Astrocyte (in vitro differentiated cells and primary cell): Measurements from ENCODE around the gene LRCH1. TPM values are rescaled to one million over a fixed set of nuclear protein-coding genes. Genes with fewer than 3 reads are reported as not detected.

Source experiments
- DNase-seq: peaks from one replicate; pipeline ENCODE4 v3.0.0-alpha.2; 2010; ENCODE audit warnings: low read depth
- FAIRE-seq: peaks from 2 replicates; lab custom pipeline; 2011; peaks lifted over from hg19 to GRCh38; lab: Jason Lieb, UNC
- H2AFZ ChIP-seq: 2 replicates; pipeline ENCODE4 v1.6.0; 2012; ENCODE audit warnings: low read depth, low read length, inconsistent platforms
- H3K27ac ChIP-seq: 2 replicates; pipeline ENCODE4 v1.5.1; 2011; ENCODE audit warnings: low read depth, low read length, inconsistent platforms
- H3K27me3 ChIP-seq: 2 replicates; pipeline ENCODE4 v1.6.0; 2011; ENCODE audit warnings: low read length, inconsistent platforms; ENCODE audit not compliant: insufficient read depth
- H3K36me3 ChIP-seq: 2 replicates; pipeline ENCODE4 v1.5.1; 2011; ENCODE audit warnings: low read length, inconsistent platforms; ENCODE audit not compliant: insufficient read depth
- H3K4me1 ChIP-seq: 2 replicates; pipeline ENCODE4 v1.5.1; 2011; ENCODE audit warnings: low read length, inconsistent platforms; ENCODE audit not compliant: insufficient read depth
- H3K4me2 ChIP-seq: 2 replicates; pipeline ENCODE4 v1.6.0; 2012; ENCODE audit warnings: low read length, inconsistent platforms
- H3K4me3 ChIP-seq: 2 replicates; pipeline ENCODE4 v1.5.1; 2011; ENCODE audit warnings: low read depth, mild to moderate bottlenecking, low read length, inconsistent platforms; ENCODE audit not compliant: insufficient read depth
- H3K79me2 ChIP-seq: 2 replicates; pipeline ENCODE4 v1.6.0; 2012; ENCODE audit warnings: mild to moderate bottlenecking, low read length, inconsistent platforms; ENCODE audit not compliant: insufficient read depth
- H3K9ac ChIP-seq: 2 replicates; pipeline ENCODE4 v1.6.0; 2012; ENCODE audit warnings: mild to moderate bottlenecking, low read length, inconsistent platforms
- H3K9me3 ChIP-seq: 2 replicates; pipeline ENCODE4 v1.5.1; 2012; ENCODE audit warnings: low read depth, mild to moderate bottlenecking, low read length, inconsistent platforms; ENCODE audit not compliant: insufficient read depth
- H4K20me1 ChIP-seq: 2 replicates; pipeline ENCODE4 v1.6.0; 2012; ENCODE audit warnings: low read length, inconsistent platforms; ENCODE audit not compliant: insufficient read depth
- H3K27ac Mint-ChIP-seq: one replicate; pipeline ENCODE4 v1.8.0; 2021; ENCODE audit warnings: mild to moderate bottlenecking, mixed read lengths; ENCODE audit not compliant: unreplicated experiment
- H3K27me3 Mint-ChIP-seq: one replicate; pipeline ENCODE4 v1.8.0; 2021; ENCODE audit warnings: low read depth, mixed read lengths; ENCODE audit not compliant: unreplicated experiment
- H3K36me3 Mint-ChIP-seq: one replicate; pipeline ENCODE4 v1.8.0; 2021; ENCODE audit warnings: low read depth, mixed read lengths; ENCODE audit not compliant: unreplicated experiment
- H3K4me1 Mint-ChIP-seq: one replicate; pipeline ENCODE4 v1.8.0; 2021; ENCODE audit warnings: low read depth, mixed read lengths; ENCODE audit not compliant: unreplicated experiment
- H3K4me3 Mint-ChIP-seq: one replicate; pipeline ENCODE4 v1.8.0; 2021; ENCODE audit warnings: mild to moderate bottlenecking, moderate library complexity, mixed read lengths; ENCODE audit not compliant: unreplicated experiment
- H3K9me3 Mint-ChIP-seq: one replicate; pipeline ENCODE4 v1.8.0; 2021; ENCODE audit warnings: mild to moderate bottlenecking, mixed read lengths; ENCODE audit not compliant: unreplicated experiment
- EZH2 ChIP-seq: IDR thresholded peaks from 2 replicates; pipeline ENCODE4 v1.6.1; 2012; ENCODE audit warnings: mild to moderate bottlenecking, low read length, inconsistent platforms; ENCODE audit not compliant: insufficient read depth
- total RNA-seq: library from RNA; stranded (reverse); gene quantifications from 2 replicates; pipeline ENCODE4 v1.2.1, GENCODE V29; 2021
- TF ChIP-seq, protein P1 (sequence below): IDR thresholded peaks from 2 replicates; pipeline ENCODE4 v1.5.1; 2011; ENCODE audit warnings: low read depth, mild to moderate bottlenecking, inconsistent platforms, low read length, moderate library complexity; ENCODE audit not compliant: insufficient read depth

Gene LRCH1
- total RNA-seq, 1 donor from 2014 or later, result 17.7 TPM

DNA sequence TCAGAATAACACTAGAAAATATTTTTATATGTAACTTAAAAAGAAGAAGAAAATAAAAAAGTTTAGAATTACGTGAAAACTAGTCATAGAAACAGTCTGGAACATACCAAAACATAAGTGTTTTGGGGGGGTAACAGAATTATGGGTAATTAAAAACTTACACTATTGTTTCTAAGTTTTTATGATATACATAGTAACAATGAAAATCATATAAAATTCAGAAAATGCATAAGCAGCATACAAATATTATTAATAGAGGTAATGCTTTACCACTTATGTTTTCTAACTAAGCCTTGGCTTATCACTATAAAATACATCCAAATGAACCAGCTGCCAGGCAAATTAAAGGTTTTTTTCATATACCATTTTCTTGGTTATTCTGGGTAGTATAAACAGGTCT lies 229.1 kb downstream of the LRCH1 start:
- H3K27me3 ChIP-seq, result no peaks in the 10 kb centered on the region
- no peak overlapping the region for H3K4me2 ChIP-seq
- Mint-ChIP-seq H3K36me3 (no peaks in the 10 kb centered on the region), H3K4me1 (peaks cover 3% of the 10 kb centered on the region), H3K4me3 (no peak overlapping the region), H3K27me3 (no peaks in the 10 kb centered on the region), H3K27ac (no peak overlapping the region), H3K9me3 (no peaks in the 10 kb centered on the region)
- H3K79me2 ChIP-seq, result peaks cover 2% of the 10 kb centered on the region
- no peak overlapping the region for H3K4me3 ChIP-seq
- no peak for FAIRE-seq
- H3K9ac ChIP-seq, result no peak overlapping the region
- H3K4me1 ChIP-seq, result no peaks in the 10 kb centered on the region
- H3K27ac ChIP-seq, result no peak overlapping the region
- no peak for DNase-seq
- peaks cover 3% of the 10 kb centered on the region for H4K20me1 ChIP-seq
- TF ChIP-seq EZH2, result no peak
- TF ChIP-seq, protein P1, sequence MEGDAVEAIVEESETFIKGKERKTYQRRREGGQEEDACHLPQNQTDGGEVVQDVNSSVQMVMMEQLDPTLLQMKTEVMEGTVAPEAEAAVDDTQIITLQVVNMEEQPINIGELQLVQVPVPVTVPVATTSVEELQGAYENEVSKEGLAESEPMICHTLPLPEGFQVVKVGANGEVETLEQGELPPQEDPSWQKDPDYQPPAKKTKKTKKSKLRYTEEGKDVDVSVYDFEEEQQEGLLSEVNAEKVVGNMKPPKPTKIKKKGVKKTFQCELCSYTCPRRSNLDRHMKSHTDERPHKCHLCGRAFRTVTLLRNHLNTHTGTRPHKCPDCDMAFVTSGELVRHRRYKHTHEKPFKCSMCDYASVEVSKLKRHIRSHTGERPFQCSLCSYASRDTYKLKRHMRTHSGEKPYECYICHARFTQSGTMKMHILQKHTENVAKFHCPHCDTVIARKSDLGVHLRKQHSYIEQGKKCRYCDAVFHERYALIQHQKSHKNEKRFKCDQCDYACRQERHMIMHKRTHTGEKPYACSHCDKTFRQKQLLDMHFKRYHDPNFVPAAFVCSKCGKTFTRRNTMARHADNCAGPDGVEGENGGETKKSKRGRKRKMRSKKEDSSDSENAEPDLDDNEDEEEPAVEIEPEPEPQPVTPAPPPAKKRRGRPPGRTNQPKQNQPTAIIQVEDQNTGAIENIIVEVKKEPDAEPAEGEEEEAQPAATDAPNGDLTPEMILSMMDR, result no peak
- H3K9me3 ChIP-seq, result no peaks in the 10 kb centered on the region
- no peak overlapping the region for H2AFZ ChIP-seq
- peaks cover 64% of the 10 kb centered on the region for H3K36me3 ChIP-seq

DNA sequence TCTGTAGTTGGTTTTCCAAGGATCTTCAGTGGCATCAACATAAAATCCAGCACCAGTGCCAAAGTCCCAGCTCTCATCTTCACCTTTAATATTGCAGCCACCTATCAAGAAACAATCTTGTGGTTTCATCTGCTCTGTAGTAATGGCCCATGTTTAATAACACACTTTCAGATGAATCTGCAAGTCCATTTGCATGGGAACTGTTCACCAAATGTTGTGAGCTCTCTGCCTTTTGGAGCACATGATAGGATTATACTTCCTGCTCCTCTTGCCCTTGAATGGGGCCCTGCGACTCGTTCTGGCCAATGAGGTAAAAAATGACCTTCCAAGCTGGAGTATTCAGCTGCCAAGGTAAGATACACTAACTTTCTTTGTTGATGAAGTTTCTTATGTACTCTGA lies 229.7 kb downstream of the LRCH1 start:
- Histone ChIP-seq H3K27ac (no peak overlapping the region), H3K9ac (no peak overlapping the region), H2AFZ (no peak overlapping the region), H3K4me3 (no peak overlapping the region), H3K4me1 (no peaks in the 10 kb centered on the region), H3K79me2 (peaks cover 2% of the 10 kb centered on the region), H3K4me2 (no peak overlapping the region), H4K20me1 (peaks cover 3% of the 10 kb centered on the region), H3K36me3 (peaks cover 60% of the 10 kb centered on the region), H3K9me3 (no peaks in the 10 kb centered on the region), H3K27me3 (no peaks in the 10 kb centered on the region)
- Mint-ChIP-seq H3K4me3 (no peak overlapping the region), H3K36me3 (no peaks in the 10 kb centered on the region), H3K27ac (no peak overlapping the region), H3K27me3 (no peaks in the 10 kb centered on the region), H3K4me1 (peaks cover 3% of the 10 kb centered on the region), H3K9me3 (no peaks in the 10 kb centered on the region)
- DNase-seq, result no peak
- no peak for TF ChIP-seq EZH2
- TF ChIP-seq, protein P1, result no peak
- FAIRE-seq, result no peak

DNA sequence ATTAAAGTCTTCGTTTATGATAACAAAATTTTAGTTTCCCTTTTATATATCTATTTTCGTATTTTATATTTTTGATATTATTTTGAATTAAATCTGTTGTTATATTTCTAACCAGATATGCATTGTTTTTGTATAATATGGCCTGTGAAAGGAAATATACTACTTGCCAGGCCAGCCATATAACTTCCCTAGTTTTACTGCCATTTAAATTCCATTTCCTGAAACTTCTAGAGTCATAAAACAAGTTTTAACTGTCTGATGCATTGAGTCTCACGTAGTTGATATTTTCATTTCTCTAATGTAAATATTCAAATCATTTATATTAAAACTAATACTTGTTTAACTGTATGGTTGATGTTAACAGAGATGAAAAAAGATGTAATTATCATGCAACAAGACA lies 230.5 kb downstream of the LRCH1 start:
- peaks cover 2% of the 10 kb centered on the region for H3K79me2 ChIP-seq
- Mint-ChIP-seq H3K4me1 (peaks cover 5% of the 10 kb centered on the region), H3K4me3 (no peak overlapping the region), H3K36me3 (peaks cover under 1% of the 10 kb centered on the region), H3K27me3 (no peaks in the 10 kb centered on the region), H3K27ac (no peak overlapping the region), H3K9me3 (no peaks in the 10 kb centered on the region)
- H3K27ac ChIP-seq, result no peak overlapping the region
- DNase-seq (no peak), FAIRE-seq (no peak)
- no peaks in the 10 kb centered on the region for H3K9me3 ChIP-seq
- no peak overlapping the region for H3K4me2 ChIP-seq
- no peak overlapping the region for H3K4me3 ChIP-seq
- H3K27me3 ChIP-seq, result no peaks in the 10 kb centered on the region
- peaks cover 58% of the 10 kb centered on the region for H3K36me3 ChIP-seq
- TF ChIP-seq, protein P1, result no peak
- no peak for TF ChIP-seq EZH2
- H3K4me1 ChIP-seq, result no peaks in the 10 kb centered on the region
- no peak overlapping the region for H3K9ac ChIP-seq
- H2AFZ ChIP-seq, result no peak overlapping the region
- peaks cover 3% of the 10 kb centered on the region for H4K20me1 ChIP-seq
